ENCODE data around the gene GP9.

DNA sequence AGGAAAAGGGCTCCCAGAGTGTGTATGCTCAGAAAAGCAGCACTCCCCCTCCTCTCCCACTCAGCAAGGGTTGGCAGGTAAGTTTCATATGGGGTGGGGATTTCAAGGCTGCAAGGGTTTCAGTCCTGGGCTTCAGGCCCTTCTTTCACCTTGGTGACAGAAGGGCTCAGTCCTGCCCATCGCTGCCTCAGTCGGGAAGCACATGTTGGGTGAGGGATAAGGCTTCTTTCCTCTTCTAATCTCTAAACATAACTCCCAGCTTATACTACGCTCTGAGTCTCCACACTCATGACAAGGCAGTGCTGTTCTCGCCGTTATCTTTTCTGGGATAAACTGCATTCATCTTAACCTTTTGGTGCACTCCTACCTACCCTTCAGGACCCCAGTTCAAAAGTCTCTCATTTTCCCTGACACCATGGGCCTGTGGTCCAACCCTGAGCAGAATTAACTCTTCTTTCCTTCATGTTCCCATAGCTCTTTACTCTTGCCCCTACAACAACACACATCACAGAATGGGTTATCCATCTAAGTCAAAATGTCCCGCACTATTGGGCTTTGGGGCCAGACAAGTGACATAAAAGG lies 44.0 kb downstream of the GP9 start:
- TF ChIP-seq, protein P1, sequence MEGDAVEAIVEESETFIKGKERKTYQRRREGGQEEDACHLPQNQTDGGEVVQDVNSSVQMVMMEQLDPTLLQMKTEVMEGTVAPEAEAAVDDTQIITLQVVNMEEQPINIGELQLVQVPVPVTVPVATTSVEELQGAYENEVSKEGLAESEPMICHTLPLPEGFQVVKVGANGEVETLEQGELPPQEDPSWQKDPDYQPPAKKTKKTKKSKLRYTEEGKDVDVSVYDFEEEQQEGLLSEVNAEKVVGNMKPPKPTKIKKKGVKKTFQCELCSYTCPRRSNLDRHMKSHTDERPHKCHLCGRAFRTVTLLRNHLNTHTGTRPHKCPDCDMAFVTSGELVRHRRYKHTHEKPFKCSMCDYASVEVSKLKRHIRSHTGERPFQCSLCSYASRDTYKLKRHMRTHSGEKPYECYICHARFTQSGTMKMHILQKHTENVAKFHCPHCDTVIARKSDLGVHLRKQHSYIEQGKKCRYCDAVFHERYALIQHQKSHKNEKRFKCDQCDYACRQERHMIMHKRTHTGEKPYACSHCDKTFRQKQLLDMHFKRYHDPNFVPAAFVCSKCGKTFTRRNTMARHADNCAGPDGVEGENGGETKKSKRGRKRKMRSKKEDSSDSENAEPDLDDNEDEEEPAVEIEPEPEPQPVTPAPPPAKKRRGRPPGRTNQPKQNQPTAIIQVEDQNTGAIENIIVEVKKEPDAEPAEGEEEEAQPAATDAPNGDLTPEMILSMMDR (IDR thresholded peaks at IDR 0.05) = no peak
- TF ChIP-seq POLR2A (IDR thresholded peaks at IDR 0.05) (no peak), POLR2AphosphoS5 (IDR thresholded peaks at IDR 0.05) (no peak), EP300 (IDR thresholded peaks at IDR 0.05) (no peak)

All from sigmoid colon (tissue), 4 donors.